ENCODE data around the gene MS4A8.

DNA sequence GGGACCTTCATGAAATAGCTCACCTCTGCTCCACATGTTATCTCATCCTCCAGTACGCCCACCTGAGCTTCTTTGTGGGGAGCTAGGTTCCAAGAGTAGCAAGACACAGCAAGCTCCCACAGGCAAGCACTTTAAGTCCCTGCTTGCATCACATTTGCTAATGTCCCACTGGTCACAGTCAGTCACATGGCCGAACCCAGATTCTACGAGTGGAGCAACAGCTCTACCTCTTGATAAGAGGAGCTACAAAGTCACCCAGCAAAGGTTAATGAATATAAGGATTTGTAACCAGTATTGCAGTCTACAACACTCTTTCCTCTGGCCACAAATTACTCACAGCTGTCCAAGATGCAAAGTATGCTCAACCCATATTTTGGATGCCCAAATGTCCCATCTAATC lies 42.0 kb downstream of the MS4A8 start:
- TF ChIP-seq, protein P1, sequence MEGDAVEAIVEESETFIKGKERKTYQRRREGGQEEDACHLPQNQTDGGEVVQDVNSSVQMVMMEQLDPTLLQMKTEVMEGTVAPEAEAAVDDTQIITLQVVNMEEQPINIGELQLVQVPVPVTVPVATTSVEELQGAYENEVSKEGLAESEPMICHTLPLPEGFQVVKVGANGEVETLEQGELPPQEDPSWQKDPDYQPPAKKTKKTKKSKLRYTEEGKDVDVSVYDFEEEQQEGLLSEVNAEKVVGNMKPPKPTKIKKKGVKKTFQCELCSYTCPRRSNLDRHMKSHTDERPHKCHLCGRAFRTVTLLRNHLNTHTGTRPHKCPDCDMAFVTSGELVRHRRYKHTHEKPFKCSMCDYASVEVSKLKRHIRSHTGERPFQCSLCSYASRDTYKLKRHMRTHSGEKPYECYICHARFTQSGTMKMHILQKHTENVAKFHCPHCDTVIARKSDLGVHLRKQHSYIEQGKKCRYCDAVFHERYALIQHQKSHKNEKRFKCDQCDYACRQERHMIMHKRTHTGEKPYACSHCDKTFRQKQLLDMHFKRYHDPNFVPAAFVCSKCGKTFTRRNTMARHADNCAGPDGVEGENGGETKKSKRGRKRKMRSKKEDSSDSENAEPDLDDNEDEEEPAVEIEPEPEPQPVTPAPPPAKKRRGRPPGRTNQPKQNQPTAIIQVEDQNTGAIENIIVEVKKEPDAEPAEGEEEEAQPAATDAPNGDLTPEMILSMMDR (IDR thresholded peaks at IDR 0.05): no peak
- no peak for TF ChIP-seq EZH2 (IDR thresholded peaks at IDR 0.05)
- TF ChIP-seq EZH2phosphoT487 (IDR thresholded peaks at IDR 0.05): no peak

All from neural progenitor cell (in vitro differentiated cells).